Mesothelial cell of epicardium (in vitro differentiated cells): ENCODE measurements around the gene TALDO1. TPM values are rescaled to one million over a fixed set of nuclear protein-coding genes. Genes with fewer than 3 reads are reported as not detected.

ENCODE experiments used
- DNase-seq, 2 experiments: peaks; one replicate each; pipeline ENCODE4 v3.0.0; 2021; ENCODE audit warnings: low spot score in 2 of 2; ENCODE audit not compliant: unreplicated experiment in 2 of 2
- H3K27ac Mint-ChIP-seq: 2 replicates; pipeline ENCODE4 v1.8.0; 2021; ENCODE audit warnings: mixed read lengths
- H3K27me3 Mint-ChIP-seq: 2 replicates; pipeline ENCODE4 v1.8.0; 2021; ENCODE audit warnings: low read depth, mixed read lengths
- H3K36me3 Mint-ChIP-seq: 2 replicates; pipeline ENCODE4 v1.8.0; 2021; ENCODE audit warnings: mixed read lengths
- H3K4me1 Mint-ChIP-seq: 2 replicates; pipeline ENCODE4 v1.8.0; 2021; ENCODE audit warnings: mixed read lengths
- H3K4me3 Mint-ChIP-seq: 2 replicates; pipeline ENCODE4 v1.8.0; 2021; ENCODE audit warnings: mild to moderate bottlenecking, moderate library complexity, mixed read lengths
- H3K9me3 Mint-ChIP-seq: 2 replicates; pipeline ENCODE4 v1.8.0; 2021; ENCODE audit warnings: mixed read lengths
- CTCF ChIP-seq: fragments of 200-600 bp; sonication (generic); IDR thresholded peaks from one replicate; pipeline ENCODE4 v1.5.0; 2021; ENCODE audit warnings: antibody characterized with exemption; ENCODE audit not compliant: unreplicated experiment
- total RNA-seq: library from RNA; stranded (reverse); gene quantifications from 3 replicates; pipeline ENCODE4 v1.2.1, GENCODE V29; 2021

TALDO1 gene
- total RNA-seq, 1 donor from 2014 or later: 97.5 TPM

GRCh38 chr11:742156-742546, 5.1 kb upstream of the TALDO1 start:
- no peak for TF ChIP-seq CTCF
- Mint-ChIP-seq H3K27me3 (no peaks in the 10 kb centered on the region), H3K27ac (no peak overlapping the region), H3K36me3 (no peaks in the 10 kb centered on the region), H3K4me3 (no peak overlapping the region), H3K9me3 (no peaks in the 10 kb centered on the region), H3K4me1 (peaks cover 14% of the 10 kb centered on the region)
- DNase-seq: no peak

GRCh38 chr11:742571-743201, 4.6 kb upstream of the TALDO1 start:
- Mint-ChIP-seq H3K9me3 (no peaks in the 10 kb centered on the region), H3K4me1 (peaks cover 9% of the 10 kb centered on the region), H3K36me3 (no peaks in the 10 kb centered on the region), H3K27ac (no peak overlapping the region), H3K4me3 (no peak overlapping the region), H3K27me3 (no peaks in the 10 kb centered on the region)
- no peak for DNase-seq
- TF ChIP-seq CTCF: no peak

- Mint-ChIP-seq H3K4me3 (no peak overlapping the region), H3K27me3 (no peaks in the 10 kb centered on the region), H3K36me3 (no peaks in the 10 kb centered on the region), H3K9me3 (no peaks in the 10 kb centered on the region), H3K4me1 (peaks cover 17% of the 10 kb centered on the region), H3K27ac (no peak overlapping the region)
- DNase-seq: no peak
- no peak for TF ChIP-seq CTCF
Observed at GRCh38 chr11:745428-745827, 1.8 kb upstream of the TALDO1 start.

GRCh38 chr11:746289-747157, 741 bp upstream of the TALDO1 start:
- Mint-ChIP-seq H3K36me3 (no peaks in the 10 kb centered on the region), H3K4me3 (peak overlapping the region; percentile 77), H3K9me3 (no peaks in the 10 kb centered on the region), H3K27ac (peak overlapping the region; percentile 92), H3K27me3 (no peaks in the 10 kb centered on the region), H3K4me1 (peaks cover 17% of the 10 kb centered on the region)
- no peak for DNase-seq
- TF ChIP-seq CTCF: no peak

GRCh38 chr11:748007-748359, 719 bp downstream of the TALDO1 start:
- peak overlapping the region; percentile 79 for H3K27ac Mint-ChIP-seq
- H3K9me3 Mint-ChIP-seq: no peaks in the 10 kb centered on the region
- H3K36me3 Mint-ChIP-seq: no peaks in the 10 kb centered on the region
- DNase-seq: no peak
- peak overlapping the region; percentile 77 for H3K4me3 Mint-ChIP-seq
- TF ChIP-seq CTCF: no peak
- peaks cover 17% of the 10 kb centered on the region for H3K4me1 Mint-ChIP-seq
- no peaks in the 10 kb centered on the region for H3K27me3 Mint-ChIP-seq
